SK-N-SH treated with all-trans-retinoic acid at 6 μM for 48 hours (cell line): ENCODE data around the gene CMIP.

Source experiments
- ATAC-seq: fragments of 200-7000 bp; cut with Tn5 transposase; 3 replicates; pipeline ENCODE4 v1.9.1; 2020; ENCODE audit warnings: mild to moderate bottlenecking, moderate library complexity
- CSDC2 ChIP-seq: fragments of 250-450 bp; sonication (Bioruptor Pico); IDR thresholded peaks from 2 replicates; pipeline ENCODE4 v1.5.0; 2020; ENCODE audit warnings: mild to moderate bottlenecking, moderate library complexity
- CSRNP3 ChIP-seq: fragments of 250-450 bp; sonication (Bioruptor Pico); IDR thresholded peaks from 2 replicates; pipeline ENCODE4 v1.5.1; 2021; ENCODE audit warnings: mild to moderate bottlenecking, moderate library complexity
- ESRRG ChIP-seq: fragments of 250-450 bp; sonication (Bioruptor Pico); IDR thresholded peaks from 2 replicates; pipeline ENCODE4 v1.6.1; 2021; ENCODE audit warnings: mild to moderate bottlenecking
- GLIS3 ChIP-seq: fragments of 250-450 bp; sonication (Bioruptor Pico); IDR thresholded peaks from 2 replicates; pipeline ENCODE4 v1.5.0; 2020; ENCODE audit warnings: mild to moderate bottlenecking, moderate library complexity
- OSR1 ChIP-seq: fragments of 250-450 bp; sonication (Bioruptor Pico); IDR thresholded peaks from 2 replicates; pipeline ENCODE4 v1.8.0; 2022; ENCODE audit warnings: moderate library complexity, mild to moderate bottlenecking, inconsistent platforms
- PATZ1 ChIP-seq: fragments of 250-450 bp; sonication (Bioruptor Pico); IDR thresholded peaks from 2 replicates; pipeline ENCODE4 v1.8.0; 2020; ENCODE audit warnings: mild to moderate bottlenecking, moderate library complexity, borderline replicate concordance
- PPARA ChIP-seq: fragments of 250-450 bp; sonication (Bioruptor Pico); IDR thresholded peaks from 2 replicates; pipeline ENCODE4 v1.5.0; 2020; ENCODE audit warnings: mild to moderate bottlenecking, borderline replicate concordance
- RARB ChIP-seq: fragments of 250-450 bp; sonication (Bioruptor Pico); IDR thresholded peaks from 2 replicates; pipeline ENCODE4 v1.8.0; 2021; ENCODE audit warnings: mild to moderate bottlenecking, moderate library complexity
- SNAI2 ChIP-seq: fragments of 250-450 bp; sonication (Bioruptor Pico); IDR thresholded peaks from 2 replicates; pipeline ENCODE4 v1.5.0; 2020; ENCODE audit warnings: mild to moderate bottlenecking, moderate library complexity
- TCF4 ChIP-seq: fragments of 250-450 bp; sonication (Bioruptor Pico); IDR thresholded peaks from 2 replicates; pipeline ENCODE4 v1.8.0; 2021; ENCODE audit warnings: mild to moderate bottlenecking, moderate library complexity, borderline replicate concordance
- TOX ChIP-seq: fragments of 250-450 bp; sonication (Bioruptor Pico); IDR thresholded peaks from 2 replicates; pipeline ENCODE4 v1.8.0; 2021; ENCODE audit warnings: mild to moderate bottlenecking, moderate library complexity, borderline replicate concordance
- TSHZ2 ChIP-seq: fragments of 250-450 bp; sonication (Bioruptor Pico); IDR thresholded peaks from 2 replicates; pipeline ENCODE4 v1.5.0; 2020; ENCODE audit warnings: mild to moderate bottlenecking, moderate library complexity
- ZC3H10 ChIP-seq: fragments of 250-450 bp; sonication (Bioruptor Pico); IDR thresholded peaks from 2 replicates; pipeline ENCODE4 v1.5.1; 2021; ENCODE audit warnings: mild to moderate bottlenecking, moderate library complexity
- ZFP3 ChIP-seq: fragments of 250-450 bp; sonication (Bioruptor Pico); IDR thresholded peaks from 2 replicates; pipeline ENCODE4 v1.5.0; 2020; ENCODE audit warnings: mild to moderate bottlenecking, moderate library complexity
- ZFP30 ChIP-seq: fragments of 450-650 bp; formaldehyde crosslinking; IDR thresholded peaks from 2 replicates; pipeline ENCODE4 v1.5.0; 2022; ENCODE audit warnings: mild to moderate bottlenecking, moderate library complexity
- ZNF565 ChIP-seq: fragments of 450-650 bp; formaldehyde crosslinking; conservative IDR thresholded peaks from 2 replicates; pipeline ENCODE4 v1.5.0; 2020; ENCODE audit warnings: low read depth, mild to moderate bottlenecking, moderate library complexity
- ZNF70 ChIP-seq: fragments of 450-650 bp; formaldehyde crosslinking; IDR thresholded peaks from 2 replicates; pipeline ENCODE4 v1.5.0; 2020; ENCODE audit warnings: mild to moderate bottlenecking, moderate library complexity
- ZNF8 ChIP-seq: fragments of 450-650 bp; formaldehyde crosslinking; IDR thresholded peaks from 2 replicates; pipeline ENCODE4 v1.5.0; 2020; ENCODE audit warnings: mild to moderate bottlenecking, moderate library complexity
- TF ChIP-seq, protein P1 (sequence below): fragments of 250-450 bp; sonication (Bioruptor Pico); IDR thresholded peaks from 2 replicates; pipeline ENCODE4 v1.8.0; 2021; ENCODE audit warnings: low read depth, mild to moderate bottlenecking, moderate library complexity, borderline replicate concordance
- TF ChIP-seq, protein P2 (sequence below): fragments of 250-450 bp; sonication (Bioruptor Pico); IDR thresholded peaks from 2 replicates; pipeline ENCODE4 v1.5.1; 2020; ENCODE audit warnings: low read depth, mild to moderate bottlenecking, moderate library complexity

CMIP gene

GRCh38 chr16:81713295-81713772 lies 268.7 kb downstream of the CMIP start (continued):
- TF ChIP-seq ESRRG (CRISPR knock-in tag) (no peak), ZFP3 (CRISPR knock-in tag) (no peak)

- TF ChIP-seq SNAI2 (CRISPR knock-in tag) (no peak), TOX (CRISPR knock-in tag) (no peak), ZC3H10 (no peak), ZNF8 (CRISPR knock-in tag) (no peak), CSDC2 (no peak), CSRNP3 (CRISPR knock-in tag) (no peak), TCF4 (CRISPR knock-in tag) (no peak)
- TF ChIP-seq, all 23 proteins: peak for 0
These were observed 269.2 kb downstream of the CMIP start for GRCh38 chr16:81713796-81714195.

GRCh38 chr16:81714583-81714982 lies 270.0 kb downstream of the CMIP start:
- no peak for TF ChIP-seq PATZ1 (CRISPR knock-in tag)
- no peak for TF ChIP-seq ZNF8 (CRISPR knock-in tag)
- TF ChIP-seq ZC3H10 = no peak
- no peak for TF ChIP-seq ZNF70 (CRISPR knock-in tag)
- TF ChIP-seq OSR1 (CRISPR knock-in tag) = no peak
- TF ChIP-seq, protein P1, sequence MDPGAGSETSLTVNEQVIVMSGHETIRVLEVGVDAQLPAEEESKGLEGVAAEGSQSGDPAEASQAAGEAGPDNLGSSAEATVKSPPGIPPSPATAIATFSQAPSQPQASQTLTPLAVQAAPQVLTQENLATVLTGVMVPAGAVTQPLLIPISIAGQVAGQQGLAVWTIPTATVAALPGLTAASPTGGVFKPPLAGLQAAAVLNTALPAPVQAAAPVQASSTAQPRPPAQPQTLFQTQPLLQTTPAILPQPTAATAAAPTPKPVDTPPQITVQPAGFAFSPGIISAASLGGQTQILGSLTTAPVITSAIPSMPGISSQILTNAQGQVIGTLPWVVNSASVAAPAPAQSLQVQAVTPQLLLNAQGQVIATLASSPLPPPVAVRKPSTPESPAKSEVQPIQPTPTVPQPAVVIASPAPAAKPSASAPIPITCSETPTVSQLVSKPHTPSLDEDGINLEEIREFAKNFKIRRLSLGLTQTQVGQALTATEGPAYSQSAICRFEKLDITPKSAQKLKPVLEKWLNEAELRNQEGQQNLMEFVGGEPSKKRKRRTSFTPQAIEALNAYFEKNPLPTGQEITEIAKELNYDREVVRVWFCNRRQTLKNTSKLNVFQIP = no peak
- no peak for TF ChIP-seq CSDC2
- no peak for TF ChIP-seq SNAI2 (CRISPR knock-in tag)
- no peak for TF ChIP-seq ZNF565 (CRISPR knock-in tag)
- TF ChIP-seq, protein P2, sequence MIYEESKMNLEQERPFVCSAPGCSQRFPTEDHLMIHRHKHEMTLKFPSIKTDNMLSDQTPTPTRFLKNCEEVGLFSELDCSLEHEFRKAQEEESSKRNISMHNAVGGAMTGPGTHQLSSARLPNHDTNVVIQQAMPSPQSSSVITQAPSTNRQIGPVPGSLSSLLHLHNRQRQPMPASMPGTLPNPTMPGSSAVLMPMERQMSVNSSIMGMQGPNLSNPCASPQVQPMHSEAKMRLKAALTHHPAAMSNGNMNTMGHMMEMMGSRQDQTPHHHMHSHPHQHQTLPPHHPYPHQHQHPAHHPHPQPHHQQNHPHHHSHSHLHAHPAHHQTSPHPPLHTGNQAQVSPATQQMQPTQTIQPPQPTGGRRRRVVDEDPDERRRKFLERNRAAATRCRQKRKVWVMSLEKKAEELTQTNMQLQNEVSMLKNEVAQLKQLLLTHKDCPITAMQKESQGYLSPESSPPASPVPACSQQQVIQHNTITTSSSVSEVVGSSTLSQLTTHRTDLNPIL (CRISPR knock-in tag) = no peak
- TF ChIP-seq PPARA (CRISPR knock-in tag) = no peak
- TF ChIP-seq TOX (CRISPR knock-in tag) = no peak
- TF ChIP-seq RARB (CRISPR knock-in tag) = no peak
- no peak for TF ChIP-seq TSHZ2
- TF ChIP-seq ZFP30 = no peak
- TF ChIP-seq TCF4 (CRISPR knock-in tag) = no peak
- TF ChIP-seq GLIS3 (CRISPR knock-in tag) = no peak
- no peak for ATAC-seq

More at GRCh38 chr16:81713796-81714195, 269.2 kb downstream of the CMIP start:
- no peak for ATAC-seq
